Skin of body (tissue), 2 donors: Measurements from ENCODE around the gene WRAP73. TPM values are rescaled to one million over a fixed set of nuclear protein-coding genes. Genes with fewer than 3 reads are reported as not detected.

ENCODE experiments used
- DNase-seq: peaks from one replicate; lab custom pipeline; 2025; lab: John Stamatoyannopoulos, UW
- total RNA-seq: library from RNA; depleted of rRNA; stranded (reverse); fragments of >200 nt; gene quantifications from one replicate; pipeline ENCODE4 v1.2.3, GENCODE V29; 2014

The WRAP73 gene
- total RNA-seq, 1 donor from 2014 or later = 12.2 TPM

- DNase-seq = no peak
Observed at GRCh38 chr1:3681898-3682806, 32.2 kb upstream of the WRAP73 start.

GRCh38 chr1:3681231-3681897, 31.5 kb upstream of the WRAP73 start:
- no peak for DNase-seq

- DNase-seq = no peak
Observed at GRCh38 chr1:3680488-3681230, 30.8 kb upstream of the WRAP73 start.

GRCh38 chr1:3679799-3680453, 30.0 kb upstream of the WRAP73 start:
- no peak for DNase-seq

- DNase-seq = no peak
Observed at GRCh38 chr1:3679098-3679555, 29.2 kb upstream of the WRAP73 start.

- DNase-seq = no peak
Observed at GRCh38 chr1:3678361-3679097, 28.6 kb upstream of the WRAP73 start.

- no peak for DNase-seq
Observed at GRCh38 chr1:3677484-3677883, 27.6 kb upstream of the WRAP73 start.

GRCh38 chr1:3676581-3677470, 26.9 kb upstream of the WRAP73 start:
- DNase-seq = no peak

- DNase-seq = no peak
Observed at GRCh38 chr1:3675436-3675835, 25.5 kb upstream of the WRAP73 start.

GRCh38 chr1:3674100-3675094, 24.5 kb upstream of the WRAP73 start:
- DNase-seq = no peak

- DNase-seq = no peak
Observed at GRCh38 chr1:3673381-3674099, 23.6 kb upstream of the WRAP73 start.

- DNase-seq = no peak
Observed at GRCh38 chr1:3672971-3673361, 23.1 kb upstream of the WRAP73 start.

- no peak for DNase-seq
Observed at GRCh38 chr1:3672231-3672970, 22.5 kb upstream of the WRAP73 start.

- DNase-seq = no peak
Observed at GRCh38 chr1:3671371-3672180, 21.7 kb upstream of the WRAP73 start.

GRCh38 chr1:3670823-3671265, 20.9 kb upstream of the WRAP73 start:
- DNase-seq = no peak

- no peak for DNase-seq
Observed at GRCh38 chr1:3669971-3670431, 20.1 kb upstream of the WRAP73 start.
